ENCODE data around the gene ARSJ. TPM values are rescaled to one million over a fixed set of nuclear protein-coding genes. Genes with fewer than 3 reads are reported as not detected.
"Not testable (repeated sequence)": the region's sequence is repeated elsewhere in the genome, so short reads cannot be mapped to it uniquely, and the experiment has no call there.

ARSJ gene
- total RNA-seq, 5 donors from 2014 or later (not counting 1 experiment from before 2014, with no cell fraction given): 0.16 to 0.26 (median 0.20) TPM; not detected in 2

GRCh38 chr4:114019969-114020358 lies 40.5 kb upstream of the ARSJ start:
- 100% methylated on average over 1 of the region's 1 CpG for WGBS (ENCODE audit: insufficient coverage)
- no peaks in the 10 kb centered on the region for H3K36me3 Mint-ChIP-seq
- no peak overlapping the region for H3K27ac Mint-ChIP-seq
- no peaks in the 10 kb centered on the region for H3K4me1 Mint-ChIP-seq
- no peaks in the 10 kb centered on the region for H3K4me1 ChIP-seq (ENCODE audit: control insufficient read depth in 1 of 2, extremely low read depth in 1 of 2, insufficient read depth in 2 of 2, low read length in 2 of 2)
- H3K4me3 ChIP-seq (ENCODE audit: control insufficient read depth in 1 of 2, extremely low read depth in 1 of 2, low read length in 1 of 2): no peak overlapping the region
- POLR2A ChIA-PET: no interaction called here
- H3K27me3 Mint-ChIP-seq: no peaks in the 10 kb centered on the region
- no peaks in the 10 kb centered on the region for H3K27me3 ChIP-seq (replicated peaks in 1 of 2; ENCODE audit: control insufficient read depth in 2 of 2, extremely low read depth in 1 of 2, insufficient read depth in 2 of 2, low read length in 1 of 2)
- CTCF ChIA-PET: interaction anchor here in 1 of 2 donors (1.0 kb wide), 1 partner anchor 11 kb away, joined by 3 read pairs; no protein-coding TSS in a partner anchor
- no peaks in the 10 kb centered on the region for H3K9me3 ChIP-seq
- no peaks in the 10 kb centered on the region for H3K9me3 Mint-ChIP-seq
- H3K36me3 ChIP-seq (ENCODE audit: control insufficient read depth in 2 of 2, extremely low read depth in 1 of 2, insufficient read depth in 1 of 2, low read length in 1 of 2): no peaks in the 10 kb centered on the region
- no peak overlapping the region for H3K4me3 Mint-ChIP-seq
- DNase-seq (no peak), ATAC-seq (replicated peaks in 1 of 4) (no peak)
- no peak overlapping the region for H3K27ac ChIP-seq (ENCODE audit: low read length)

GRCh38 chr4:114019276-114019968 lies 40.0 kb upstream of the ARSJ start:
- H3K36me3 ChIP-seq (ENCODE audit: control insufficient read depth in 2 of 2, extremely low read depth in 1 of 2, insufficient read depth in 1 of 2, low read length in 1 of 2): no peaks in the 10 kb centered on the region
- H3K27me3 ChIP-seq (replicated peaks in 1 of 2; ENCODE audit: control insufficient read depth in 2 of 2, extremely low read depth in 1 of 2, insufficient read depth in 2 of 2, low read length in 1 of 2): no peaks in the 10 kb centered on the region
- Mint-ChIP-seq H3K4me3 (no peak overlapping the region), H3K27me3 (no peaks in the 10 kb centered on the region), H3K4me1 (no peaks in the 10 kb centered on the region), H3K9me3 (no peaks in the 10 kb centered on the region), H3K27ac (no peak overlapping the region), H3K36me3 (no peaks in the 10 kb centered on the region)
- no peak for ATAC-seq (replicated peaks in 1 of 4)
- POLR2A ChIA-PET: no interaction called here
- H3K27ac ChIP-seq (ENCODE audit: low read length): no peak overlapping the region
- WGBS (ENCODE audit: insufficient coverage): no CpG with 5 or more reads among the region's 2 CpGs
- H3K4me3 ChIP-seq (ENCODE audit: control insufficient read depth in 1 of 2, extremely low read depth in 1 of 2, low read length in 1 of 2): no peak overlapping the region
- H3K4me1 ChIP-seq (ENCODE audit: control insufficient read depth in 1 of 2, extremely low read depth in 1 of 2, insufficient read depth in 2 of 2, low read length in 2 of 2): no peaks in the 10 kb centered on the region
- DNase-seq: no peak
- H3K9me3 ChIP-seq: no peaks in the 10 kb centered on the region
- CTCF ChIA-PET: no interaction called here

DNA sequence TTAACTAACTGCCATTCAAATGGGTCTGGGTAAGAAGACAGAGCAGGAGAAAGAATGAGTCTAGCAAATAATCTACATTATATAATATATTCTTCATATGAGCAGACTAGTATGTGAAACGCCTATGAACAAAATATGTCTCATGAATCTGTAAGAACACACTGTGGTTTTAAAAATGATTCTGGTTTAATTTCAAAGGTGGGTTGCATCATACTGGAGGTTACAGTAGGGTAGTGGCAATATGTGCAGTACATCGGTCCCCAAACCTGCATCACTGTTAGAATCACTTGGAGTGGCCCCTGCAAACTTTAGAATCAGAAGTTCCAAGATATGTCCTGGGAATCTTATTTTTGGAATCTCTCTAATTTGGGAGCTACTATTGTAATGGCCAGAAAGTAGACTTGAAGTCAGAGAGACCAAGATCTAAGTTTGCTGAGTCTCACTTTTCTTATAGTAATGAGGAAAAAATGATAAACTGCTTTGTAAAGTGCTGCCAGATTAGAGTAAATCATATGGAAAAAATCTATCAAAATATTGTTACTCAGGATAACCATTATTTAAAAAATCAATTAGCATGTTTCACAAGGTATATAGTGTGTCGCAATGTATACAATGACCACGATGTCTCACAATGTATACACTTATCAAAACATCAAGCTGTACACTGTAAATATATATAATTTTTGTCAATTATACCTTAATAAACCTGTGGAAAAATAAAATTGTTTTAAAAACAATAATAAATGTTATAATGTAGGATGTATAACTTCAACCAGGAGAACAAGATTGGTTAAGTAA lies 37.9 kb upstream of the ARSJ start:
- ChIA-PET POLR2A (no interaction called here), CTCF (no interaction called here)
- ATAC-seq (replicated peaks in 1 of 4) (no peak), DNase-seq (no peak)
- H3K4me3 ChIP-seq (ENCODE audit: control insufficient read depth in 1 of 2, extremely low read depth in 1 of 2, low read length in 1 of 2): no peak overlapping the region
- no peaks in the 10 kb centered on the region for H3K36me3 ChIP-seq (ENCODE audit: control insufficient read depth in 2 of 2, extremely low read depth in 1 of 2, insufficient read depth in 1 of 2, low read length in 1 of 2)
- Mint-ChIP-seq H3K36me3 (no peaks in the 10 kb centered on the region), H3K27ac (no peak overlapping the region), H3K4me3 (no peak overlapping the region), H3K9me3 (no peaks in the 10 kb centered on the region), H3K4me1 (no peaks in the 10 kb centered on the region), H3K27me3 (no peaks in the 10 kb centered on the region)
- H3K27me3 ChIP-seq (replicated peaks in 1 of 2; ENCODE audit: control insufficient read depth in 2 of 2, extremely low read depth in 1 of 2, insufficient read depth in 2 of 2, low read length in 1 of 2): peaks cover 0 to 4% of the 10 kb centered on the region in 2 experiments
- H3K9me3 ChIP-seq: no peaks in the 10 kb centered on the region
- 100% methylated on average over 1 of the region's 4 CpGs for WGBS (ENCODE audit: insufficient coverage)
- no peak overlapping the region for H3K27ac ChIP-seq (ENCODE audit: low read length)
- no peaks in the 10 kb centered on the region for H3K4me1 ChIP-seq (ENCODE audit: control insufficient read depth in 1 of 2, extremely low read depth in 1 of 2, insufficient read depth in 2 of 2, low read length in 2 of 2)

DNA sequence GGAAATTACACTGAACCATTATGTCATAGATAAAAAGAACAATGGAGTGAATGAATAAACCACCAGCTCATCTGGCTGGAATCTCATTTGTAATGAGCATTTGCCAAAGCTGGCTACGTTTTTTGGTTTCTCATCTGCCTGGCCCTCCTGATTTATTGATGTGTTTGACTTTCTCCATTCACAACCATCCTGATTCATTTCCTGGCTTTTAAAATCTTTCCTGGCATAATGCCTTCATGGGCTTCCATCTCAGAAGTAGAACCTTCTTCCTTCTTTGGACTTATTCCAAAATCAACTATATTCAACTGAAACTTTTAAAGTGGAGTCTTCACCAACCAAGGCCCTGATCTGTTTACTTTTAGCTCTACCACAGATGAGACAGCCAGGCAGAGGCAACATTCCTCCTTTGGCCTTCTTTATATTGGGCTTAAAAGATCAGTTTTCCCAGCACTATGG lies 36.0 kb upstream of the ARSJ start:
- Histone ChIP-seq H3K4me3 (ENCODE audit: control insufficient read depth in 1 of 2, extremely low read depth in 1 of 2, low read length in 1 of 2) (no peak overlapping the region), H3K9me3 (no peaks in the 10 kb centered on the region), H3K27ac (ENCODE audit: low read length) (no peak overlapping the region), H3K27me3 (replicated peaks in 1 of 2; ENCODE audit: control insufficient read depth in 2 of 2, extremely low read depth in 1 of 2, insufficient read depth in 2 of 2, low read length in 1 of 2) (peaks cover 0 to 4% of the 10 kb centered on the region in 2 experiments), H3K4me1 (ENCODE audit: control insufficient read depth in 1 of 2, extremely low read depth in 1 of 2, insufficient read depth in 2 of 2, low read length in 2 of 2) (no peaks in the 10 kb centered on the region), H3K36me3 (ENCODE audit: control insufficient read depth in 2 of 2, extremely low read depth in 1 of 2, insufficient read depth in 1 of 2, low read length in 1 of 2) (no peaks in the 10 kb centered on the region)
- no CpG with 5 or more reads among the region's 1 CpG for WGBS (ENCODE audit: insufficient coverage)
- Mint-ChIP-seq H3K4me1 (no peaks in the 10 kb centered on the region), H3K27me3 (peaks cover 0 to 8% of the 10 kb centered on the region in 2 donors), H3K4me3 (no peak overlapping the region), H3K27ac (no peak overlapping the region), H3K36me3 (no peaks in the 10 kb centered on the region), H3K9me3 (peaks cover 0 to 6% (median 0%) of the 10 kb centered on the region in 3 donors)
- ATAC-seq (replicated peaks in 1 of 4) (no peak), DNase-seq (no peak)
- CTCF ChIA-PET: interaction anchor here in 1 of 2 donors (0.7 to 1.2 kb wide), 2 partner anchors 10 to 414 kb away, joined by 3 read pairs; no protein-coding TSS in a partner anchor
- POLR2A ChIA-PET: no interaction called here

DNA sequence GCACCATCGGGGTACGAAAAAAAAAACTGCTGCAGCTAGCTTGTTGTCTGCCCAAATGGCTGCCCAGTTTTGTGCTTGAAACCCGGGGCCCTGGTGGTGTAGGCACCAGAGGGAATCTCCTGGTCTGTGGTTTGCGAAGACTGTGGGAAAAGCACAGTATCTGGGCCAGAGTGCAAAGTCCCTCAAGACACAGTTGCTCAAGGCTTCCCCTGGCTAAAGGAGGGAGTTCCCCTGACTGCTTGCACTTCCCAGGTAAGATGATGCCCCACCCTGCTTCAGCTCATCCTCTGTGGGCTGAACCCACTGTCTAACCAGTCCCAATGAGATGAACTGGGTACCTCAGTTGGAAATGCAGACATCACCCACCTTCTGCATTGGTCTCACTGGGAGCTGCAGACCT lies 33.8 kb upstream of the ARSJ start:
- H3K4me1 Mint-ChIP-seq; H3K9me3 ChIP-seq; ATAC-seq (replicated peaks in 1 of 4); H3K36me3 ChIP-seq (ENCODE audit: control insufficient read depth in 2 of 2, extremely low read depth in 1 of 2, insufficient read depth in 1 of 2, low read length in 1 of 2); H3K27ac ChIP-seq (ENCODE audit: low read length); H3K4me3 ChIP-seq (ENCODE audit: control insufficient read depth in 1 of 2, extremely low read depth in 1 of 2, low read length in 1 of 2); CTCF ChIA-PET; H3K9me3 Mint-ChIP-seq; H3K27me3 ChIP-seq (replicated peaks in 1 of 2; ENCODE audit: control insufficient read depth in 2 of 2, extremely low read depth in 1 of 2, insufficient read depth in 2 of 2, low read length in 1 of 2); H3K36me3 Mint-ChIP-seq; H3K27ac Mint-ChIP-seq; H3K4me3 Mint-ChIP-seq; H3K4me1 ChIP-seq (ENCODE audit: control insufficient read depth in 1 of 2, extremely low read depth in 1 of 2, insufficient read depth in 2 of 2, low read length in 2 of 2); DNase-seq; H3K27me3 Mint-ChIP-seq: not testable (repeated sequence)
- 91% methylated on average over 4 of the region's 4 CpGs for WGBS (ENCODE audit: insufficient coverage)
- POLR2A ChIA-PET: interaction anchor here in 1 of 2 donors (0.6 kb wide), 1 partner anchor 13 kb away, joined by 5 read pairs; no protein-coding TSS in a partner anchor

DNA sequence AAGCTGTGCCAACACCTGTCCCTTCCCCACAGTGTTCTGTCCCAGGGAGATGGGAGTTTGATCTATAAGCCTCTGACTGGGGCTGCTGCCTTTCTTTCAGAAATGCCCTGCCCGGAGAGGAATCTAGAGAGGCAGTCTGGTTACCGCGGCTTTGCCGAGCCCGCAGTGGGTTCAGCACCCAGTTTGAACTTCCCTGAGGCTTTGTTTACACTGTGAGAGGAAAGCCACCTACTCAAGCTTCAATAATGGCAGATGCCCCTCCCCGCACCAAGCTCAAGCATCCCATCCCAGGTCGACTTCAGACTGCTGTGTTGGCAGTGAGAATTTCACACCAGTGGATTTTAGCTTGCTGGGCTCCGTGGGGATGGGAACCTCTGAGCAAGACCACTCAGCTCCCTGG lies 33.3 kb upstream of the ARSJ start:
- POLR2A ChIA-PET: interaction anchor here in 1 of 2 donors (0.6 kb wide), 1 partner anchor 686 kb away, joined by 3 read pairs; no protein-coding TSS in a partner anchor
- H3K27ac Mint-ChIP-seq: no peak overlapping the region
- H3K27me3 Mint-ChIP-seq: peaks cover 0 to 8% of the 10 kb centered on the region in 2 donors
- H3K36me3 Mint-ChIP-seq: no peaks in the 10 kb centered on the region
- 90% methylated on average over 7 of the region's 8 CpGs for WGBS (ENCODE audit: insufficient coverage)
- CTCF ChIA-PET: no interaction called here
- peaks cover 0 to under 1% (median under 1%) of the 10 kb centered on the region in 3 donors for H3K4me1 Mint-ChIP-seq
- DNase-seq (no peak), ATAC-seq (replicated peaks in 1 of 4) (no peak)
- Histone ChIP-seq H3K27ac (ENCODE audit: low read length) (no peak overlapping the region), H3K36me3 (ENCODE audit: control insufficient read depth in 2 of 2, extremely low read depth in 1 of 2, insufficient read depth in 1 of 2, low read length in 1 of 2) (no peaks in the 10 kb centered on the region), H3K4me1 (ENCODE audit: control insufficient read depth in 1 of 2, extremely low read depth in 1 of 2, insufficient read depth in 2 of 2, low read length in 2 of 2) (no peaks in the 10 kb centered on the region), H3K4me3 (ENCODE audit: control insufficient read depth in 1 of 2, extremely low read depth in 1 of 2, low read length in 1 of 2) (no peak overlapping the region), H3K9me3 (no peaks in the 10 kb centered on the region), H3K27me3 (replicated peaks in 1 of 2; ENCODE audit: control insufficient read depth in 2 of 2, extremely low read depth in 1 of 2, insufficient read depth in 2 of 2, low read length in 1 of 2) (peaks cover 0 to 4% of the 10 kb centered on the region in 2 experiments)
- H3K9me3 Mint-ChIP-seq: peaks cover 0 to 6% (median 0%) of the 10 kb centered on the region in 3 donors
- H3K4me3 Mint-ChIP-seq: no peak overlapping the region

Measured in T-cell (primary cell).